HEK293 (cell line): ENCODE data around the gene LCA5L.
A peak's percentile ranks its signal among the peaks of the same experiment; 100 is the strongest.

Source experiments
- ATF2 ChIP-seq: fragments of 450-650 bp; formaldehyde crosslinking; IDR thresholded peaks from 2 replicates; pipeline ENCODE4 v1.5.1; 2016; ENCODE audit warnings: missing biosample characterization, missing genetic modification characterization, low read depth
- GFI1B ChIP-seq: fragments of 450-650 bp; formaldehyde crosslinking; IDR thresholded peaks from 2 replicates; pipeline ENCODE4 v1.5.1; 2016; ENCODE audit warnings: missing biosample characterization, missing genetic modification characterization
- IKZF3 ChIP-seq: fragments of 450-650 bp; IDR thresholded peaks from 2 replicates; pipeline ENCODE4 v1.5.0; 2018; ENCODE audit warnings: missing biosample characterization, mild to moderate bottlenecking, missing genetic modification characterization, moderate library complexity
- PRDM4 ChIP-seq: fragments of 450-650 bp; formaldehyde crosslinking; IDR thresholded peaks from 2 replicates; pipeline ENCODE4 v1.5.1; 2017; ENCODE audit warnings: missing biosample characterization, missing genetic modification characterization
- REST ChIP-seq: fragments of 450-650 bp; formaldehyde crosslinking; IDR thresholded peaks from 2 replicates; pipeline ENCODE4 v1.5.1; 2016; ENCODE audit warnings: missing biosample characterization, missing genetic modification characterization
- SALL2 ChIP-seq: fragments of 450-650 bp; formaldehyde crosslinking; IDR thresholded peaks from 2 replicates; pipeline ENCODE4 v1.5.0; 2017; ENCODE audit warnings: missing biosample characterization, mild to moderate bottlenecking, missing genetic modification characterization, borderline replicate concordance
- SCRT2 ChIP-seq: fragments of 450-650 bp; formaldehyde crosslinking; IDR thresholded peaks from 2 replicates; pipeline ENCODE4 v1.5.1; 2016; ENCODE audit warnings: missing biosample characterization, missing genetic modification characterization
- ZBTB11 ChIP-seq: fragments of 450-650 bp; formaldehyde crosslinking; conservative IDR thresholded peaks from 2 replicates; pipeline ENCODE4 v1.5.1; 2016; ENCODE audit warnings: low read depth, missing biosample characterization, missing genetic modification characterization
- ZBTB20 ChIP-seq: fragments of 450-650 bp; formaldehyde crosslinking; IDR thresholded peaks from 2 replicates; pipeline ENCODE4 v1.5.1; 2016; ENCODE audit warnings: missing biosample characterization, missing genetic modification characterization
- ZBTB21 ChIP-seq: fragments of 450-650 bp; formaldehyde crosslinking; IDR thresholded peaks from 2 replicates; pipeline ENCODE4 v1.5.1; 2017; ENCODE audit warnings: missing biosample characterization, missing genetic modification characterization
- ZBTB26 ChIP-seq: fragments of 450-650 bp; formaldehyde crosslinking; optimal IDR thresholded peaks from 2 replicates; pipeline ENCODE3; 2016; ENCODE audit warnings: missing biosample characterization, mild to moderate bottlenecking, missing genetic modification characterization
- ZBTB49 ChIP-seq: fragments of 450-650 bp; formaldehyde crosslinking; IDR thresholded peaks from 2 replicates; pipeline ENCODE4 v1.5.1; 2016; ENCODE audit warnings: missing biosample characterization, missing genetic modification characterization, low read depth
- ZNF133 ChIP-seq: fragments of 450-650 bp; formaldehyde crosslinking; IDR thresholded peaks from 2 replicates; pipeline ENCODE4 v1.5.1; 2016; ENCODE audit warnings: missing biosample characterization, missing genetic modification characterization
- ZNF157 ChIP-seq: fragments of 450-650 bp; formaldehyde crosslinking; IDR thresholded peaks from 2 replicates; pipeline ENCODE4 v1.5.1; 2016; ENCODE audit warnings: missing biosample characterization, missing genetic modification characterization
- ZNF174 ChIP-seq: fragments of 450-650 bp; formaldehyde crosslinking; IDR thresholded peaks from 2 replicates; pipeline ENCODE4 v1.5.0; 2017; ENCODE audit warnings: missing biosample characterization, mild to moderate bottlenecking, missing genetic modification characterization
- ZNF175 ChIP-seq: fragments of 450-650 bp; formaldehyde crosslinking; IDR thresholded peaks from 2 replicates; pipeline ENCODE4 v1.5.1; 2016; ENCODE audit warnings: missing biosample characterization, missing genetic modification characterization
- ZNF26 ChIP-seq: fragments of 450-650 bp; formaldehyde crosslinking; IDR thresholded peaks from 2 replicates; pipeline ENCODE4 v1.5.1; 2016; ENCODE audit warnings: missing biosample characterization, missing genetic modification characterization
- ZNF350 ChIP-seq: fragments of 450-650 bp; formaldehyde crosslinking; IDR thresholded peaks from 2 replicates; pipeline ENCODE4 v1.5.0; 2017; ENCODE audit warnings: missing biosample characterization, mild to moderate bottlenecking, missing genetic modification characterization
- ZNF354C ChIP-seq: fragments of 450-650 bp; formaldehyde crosslinking; IDR thresholded peaks from 2 replicates; pipeline ENCODE4 v1.5.1; 2016; ENCODE audit warnings: missing biosample characterization, missing genetic modification characterization, low read depth, borderline replicate concordance
- ZNF600 ChIP-seq: fragments of 450-650 bp; formaldehyde crosslinking; IDR thresholded peaks from 2 replicates; pipeline ENCODE4 v1.5.1; 2016; ENCODE audit warnings: missing biosample characterization, missing genetic modification characterization
- ZNF76 ChIP-seq: fragments of 450-650 bp; formaldehyde crosslinking; IDR thresholded peaks from 2 replicates; pipeline ENCODE4; 2016; ENCODE audit warnings: low read depth, missing biosample characterization, missing genetic modification characterization, borderline replicate concordance
- ZNF837 ChIP-seq: fragments of 450-650 bp; formaldehyde crosslinking; IDR thresholded peaks from 2 replicates; pipeline ENCODE4 v1.5.1; 2016; ENCODE audit warnings: missing biosample characterization, missing genetic modification characterization

The LCA5L gene

GRCh38 chr21:39451332-39452206 lies 6.0 kb upstream of the LCA5L start, which contains the start of gene SH3BGR (continued):
- TF ChIP-seq ZNF837 (tag by site-specific recombination): no peak
- no peak for TF ChIP-seq SALL2 (tag by site-specific recombination)
- no peak for TF ChIP-seq ZBTB11 (tag by site-specific recombination)
- TF ChIP-seq ZBTB21 (tag by site-specific recombination): no peak; the same call in 1 of the 2 replicates
- no peak for TF ChIP-seq GFI1B (tag by site-specific recombination)
- peak; percentile 65; the same call in 1 of the 2 replicates for TF ChIP-seq IKZF3 (tag by site-specific recombination)
- TF ChIP-seq ZNF157 (tag by site-specific recombination): no peak
- TF ChIP-seq ZBTB49 (tag by site-specific recombination): no peak
- TF ChIP-seq REST: no peak
- TF ChIP-seq ATF2 (tag by site-specific recombination): no peak
- TF ChIP-seq ZNF600 (tag by site-specific recombination): no peak
- peak; percentile 66 for TF ChIP-seq ZBTB20 (tag by site-specific recombination)
- no peak for TF ChIP-seq ZBTB26 (tag by site-specific recombination)
- TF ChIP-seq ZNF350 (tag by site-specific recombination): 0 out of 2 replicates have a peak, but pooled peaks have one; percentile 38
- TF ChIP-seq ZNF354C (tag by site-specific recombination): no peak
- TF ChIP-seq ZNF76 (tag by site-specific recombination): no peak
- no peak for TF ChIP-seq ZNF133 (tag by site-specific recombination)
- TF ChIP-seq ZNF175 (tag by site-specific recombination): no peak
- TF ChIP-seq PRDM4 (tag by site-specific recombination): peak; percentile 78
- TF ChIP-seq ZNF174 (tag by site-specific recombination): no peak
- TF ChIP-seq ZNF26: no peak
- TF ChIP-seq SCRT2: peak; percentile 60
